Ishikawa (cell line): ENCODE data around the gene MAD1L1.

Experiments
- CREB1 ChIP-seq: IDR thresholded peaks from 2 replicates; pipeline ENCODE4 v1.6.1; 2012; ENCODE audit warnings: low read depth
- EGR1 ChIP-seq: IDR thresholded peaks from 2 replicates; pipeline ENCODE4 v1.6.1; 2012
- FOXM1 ChIP-seq: IDR thresholded peaks from 2 replicates; pipeline ENCODE4 v1.6.1; 2012; ENCODE audit warnings: low read depth, borderline replicate concordance
- RAD21 ChIP-seq: IDR thresholded peaks from 2 replicates; pipeline ENCODE4 v1.6.1; 2012; ENCODE audit warnings: low read depth
- ZBTB7A ChIP-seq: IDR thresholded peaks from 2 replicates; pipeline ENCODE4 v1.6.1; 2012; ENCODE audit warnings: low read depth
- TF ChIP-seq, protein P1 (sequence below): IDR thresholded peaks from 2 replicates; pipeline ENCODE4 v1.6.1; 2012; ENCODE audit warnings: low read depth, mild to moderate bottlenecking

DNA sequence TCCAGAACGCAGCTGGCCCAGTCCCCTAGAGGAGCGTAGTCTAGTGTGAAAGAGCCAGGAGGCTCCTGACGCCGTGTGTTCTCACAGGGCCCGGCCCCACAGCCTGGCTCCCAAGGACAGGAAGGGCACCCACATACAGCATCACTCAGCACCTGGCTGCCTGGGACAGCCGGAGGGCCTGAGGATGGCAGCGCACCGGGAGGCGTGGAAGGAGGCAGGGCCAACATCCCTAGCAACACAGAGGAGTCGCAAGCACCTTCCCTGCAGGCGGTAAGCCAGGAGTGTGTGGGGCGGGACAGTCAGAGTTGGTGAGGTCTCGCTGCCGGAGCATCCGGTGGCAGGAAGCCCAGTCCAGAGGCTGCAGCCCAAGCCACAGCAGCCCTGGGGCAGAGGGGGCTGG, 125.8 kb downstream of the MAD1L1 start:
- TF ChIP-seq ZBTB7A (no peak), CREB1 (no peak), RAD21 (no peak), EGR1 (no peak), FOXM1 (no peak)
- TF ChIP-seq, protein P1, sequence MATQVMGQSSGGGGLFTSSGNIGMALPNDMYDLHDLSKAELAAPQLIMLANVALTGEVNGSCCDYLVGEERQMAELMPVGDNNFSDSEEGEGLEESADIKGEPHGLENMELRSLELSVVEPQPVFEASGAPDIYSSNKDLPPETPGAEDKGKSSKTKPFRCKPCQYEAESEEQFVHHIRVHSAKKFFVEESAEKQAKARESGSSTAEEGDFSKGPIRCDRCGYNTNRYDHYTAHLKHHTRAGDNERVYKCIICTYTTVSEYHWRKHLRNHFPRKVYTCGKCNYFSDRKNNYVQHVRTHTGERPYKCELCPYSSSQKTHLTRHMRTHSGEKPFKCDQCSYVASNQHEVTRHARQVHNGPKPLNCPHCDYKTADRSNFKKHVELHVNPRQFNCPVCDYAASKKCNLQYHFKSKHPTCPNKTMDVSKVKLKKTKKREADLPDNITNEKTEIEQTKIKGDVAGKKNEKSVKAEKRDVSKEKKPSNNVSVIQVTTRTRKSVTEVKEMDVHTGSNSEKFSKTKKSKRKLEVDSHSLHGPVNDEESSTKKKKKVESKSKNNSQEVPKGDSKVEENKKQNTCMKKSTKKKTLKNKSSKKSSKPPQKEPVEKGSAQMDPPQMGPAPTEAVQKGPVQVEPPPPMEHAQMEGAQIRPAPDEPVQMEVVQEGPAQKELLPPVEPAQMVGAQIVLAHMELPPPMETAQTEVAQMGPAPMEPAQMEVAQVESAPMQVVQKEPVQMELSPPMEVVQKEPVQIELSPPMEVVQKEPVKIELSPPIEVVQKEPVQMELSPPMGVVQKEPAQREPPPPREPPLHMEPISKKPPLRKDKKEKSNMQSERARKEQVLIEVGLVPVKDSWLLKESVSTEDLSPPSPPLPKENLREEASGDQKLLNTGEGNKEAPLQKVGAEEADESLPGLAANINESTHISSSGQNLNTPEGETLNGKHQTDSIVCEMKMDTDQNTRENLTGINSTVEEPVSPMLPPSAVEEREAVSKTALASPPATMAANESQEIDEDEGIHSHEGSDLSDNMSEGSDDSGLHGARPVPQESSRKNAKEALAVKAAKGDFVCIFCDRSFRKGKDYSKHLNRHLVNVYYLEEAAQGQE: no peak
